ENCODE results near the gene CDKAL1. TPM values are rescaled to one million over a fixed set of nuclear protein-coding genes. Genes with fewer than 3 reads are reported as not detected.

CDKAL1 gene
- total and polyA plus RNA-seq, 2 donors from 2014 or later: 4.6 to 20.2 TPM

- Histone ChIP-seq H3K4me3 (ENCODE audit: low read length in 3 of 3) (no peak overlapping the region), H3K27ac (ENCODE audit: low read depth in 2 of 2, low read length in 2 of 2) (no peak overlapping the region), H3K36me3 (ENCODE audit: control insufficient read depth in 2 of 3, insufficient read depth in 3 of 3, low read length in 3 of 3) (no peaks in the 10 kb centered on the region), H3K9me3 (ENCODE audit: control insufficient read depth in 2 of 3, insufficient read depth in 1 of 3, low read length in 3 of 3) (peaks cover 0 to 7% (median 0%) of the 10 kb centered on the region in 3 donors), H3K4me1 (ENCODE audit: control insufficient read depth in 2 of 3, insufficient read depth in 2 of 3, low read depth in 1 of 3, low read length in 3 of 3) (no peaks in the 10 kb centered on the region), H3K9ac (ENCODE audit: low read length in 3 of 3) (no peak overlapping the region), H3K27me3 (ENCODE audit: control insufficient read depth, insufficient read depth, low read length) (no peaks in the 10 kb centered on the region)
- FAIRE-seq (no peak), DNase-seq (no peak)
- intact Hi-C loops (cut with DNase I): no loop called here
- TF ChIP-seq CTCF (IDR thresholded peaks at IDR 0.05; ENCODE audit: borderline replicate concordance, extremely low read depth, insufficient read depth): no peak
Measured at GRCh38 chr6:21071780-21072468, 537.7 kb downstream of the CDKAL1 start.

GRCh38 chr6:21073318-21073839, 539.1 kb downstream of the CDKAL1 start:
- Histone ChIP-seq H3K4me3 (ENCODE audit: low read length in 3 of 3) (no peak overlapping the region), H3K4me1 (ENCODE audit: control insufficient read depth in 2 of 3, insufficient read depth in 2 of 3, low read depth in 1 of 3, low read length in 3 of 3) (no peaks in the 10 kb centered on the region), H3K36me3 (ENCODE audit: control insufficient read depth in 2 of 3, insufficient read depth in 3 of 3, low read length in 3 of 3) (no peaks in the 10 kb centered on the region), H3K27me3 (ENCODE audit: control insufficient read depth, insufficient read depth, low read length) (no peaks in the 10 kb centered on the region), H3K9me3 (ENCODE audit: control insufficient read depth in 2 of 3, insufficient read depth in 1 of 3, low read length in 3 of 3) (peaks cover 0 to 7% (median 0%) of the 10 kb centered on the region in 3 donors), H3K27ac (ENCODE audit: low read depth in 2 of 2, low read length in 2 of 2) (no peak overlapping the region), H3K9ac (ENCODE audit: low read length in 3 of 3) (no peak overlapping the region)
- TF ChIP-seq CTCF (IDR thresholded peaks at IDR 0.05; ENCODE audit: borderline replicate concordance, extremely low read depth, insufficient read depth): no peak
- FAIRE-seq: no peak
- intact Hi-C loops (cut with DNase I): no loop called here
- DNase-seq: no peak

- no peak for FAIRE-seq
- no peak for DNase-seq
- H3K9ac ChIP-seq (ENCODE audit: low read length in 3 of 3): no peak overlapping the region
- no peaks in the 10 kb centered on the region for H3K4me1 ChIP-seq (ENCODE audit: control insufficient read depth in 2 of 3, insufficient read depth in 2 of 3, low read depth in 1 of 3, low read length in 3 of 3)
- no peaks in the 10 kb centered on the region for H3K27me3 ChIP-seq (ENCODE audit: control insufficient read depth, insufficient read depth, low read length)
- H3K27ac ChIP-seq (ENCODE audit: low read depth in 2 of 2, low read length in 2 of 2): no peak overlapping the region
- TF ChIP-seq CTCF (IDR thresholded peaks at IDR 0.05; ENCODE audit: borderline replicate concordance, extremely low read depth, insufficient read depth): no peak
- intact Hi-C loops (cut with DNase I): no loop called here
- H3K9me3 ChIP-seq (ENCODE audit: control insufficient read depth in 2 of 3, insufficient read depth in 1 of 3, low read length in 3 of 3): peaks cover 0 to 7% (median 0%) of the 10 kb centered on the region in 3 donors
- H3K4me3 ChIP-seq (ENCODE audit: low read length in 3 of 3): no peak overlapping the region
- H3K36me3 ChIP-seq (ENCODE audit: control insufficient read depth in 2 of 3, insufficient read depth in 3 of 3, low read length in 3 of 3): no peaks in the 10 kb centered on the region
Measured at GRCh38 chr6:21074484-21074883, 540.2 kb downstream of the CDKAL1 start.

Data from kidney (tissue), 14 donors.